Jurkat, Clone E6-1 (cell line): ENCODE measurements around the gene RNF8.
"Not testable (repeated sequence)": the region's sequence is repeated elsewhere in the genome, so short reads cannot be mapped to it uniquely, and the experiment has no call there.

ENCODE experiments used
- DNase-seq: peaks from one replicate; pipeline ENCODE4 v3.0.0-alpha.2; 2011; ENCODE audit warnings: low read depth, low spot score
- H3K4me3 ChIP-seq: 2 replicates; pipeline ENCODE4 v1.5.1; 2011; ENCODE audit warnings: mild to moderate bottlenecking, low read length, control low read depth, moderate library complexity

The RNF8 gene

DNA sequence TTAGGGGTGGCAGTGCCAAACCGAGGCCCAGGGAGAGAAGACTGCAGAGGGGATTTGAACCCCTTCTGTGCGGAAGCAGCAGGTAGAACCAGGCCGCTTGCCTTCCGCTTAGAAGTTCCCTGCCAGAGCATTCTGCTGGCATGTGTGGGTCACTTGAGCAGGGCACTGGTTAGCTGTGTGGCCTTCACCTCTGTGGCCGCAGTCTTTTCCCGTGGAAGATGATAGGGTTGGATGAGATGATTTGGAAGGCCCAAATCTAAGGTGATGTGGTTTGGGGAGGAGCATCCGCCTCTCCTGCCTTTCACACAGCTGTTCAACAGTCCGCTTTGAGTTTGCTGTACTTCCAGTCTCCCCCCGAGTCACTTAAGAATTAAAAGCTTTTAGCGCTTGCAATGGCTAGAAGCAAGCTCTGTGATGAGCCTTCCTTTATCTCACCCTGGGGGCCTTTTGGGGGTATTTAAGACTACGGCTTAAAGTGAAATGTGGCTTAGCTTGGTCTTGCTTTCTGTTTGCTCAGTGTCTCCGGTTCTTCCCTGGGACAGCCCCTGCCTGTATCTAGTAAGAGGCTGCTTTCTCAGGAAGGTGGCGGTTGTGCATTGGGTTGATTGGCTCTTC, 80.0 kb downstream of the RNF8 start:
- peak overlapping the region; percentile 96 for H3K4me3 ChIP-seq
- DNase-seq, result peak; percentile 65

GRCh38 chr6:37435373-37435772, 81.6 kb downstream of the RNF8 start:
- DNase-seq, result no peak
- no peak overlapping the region for H3K4me3 ChIP-seq

- DNase-seq, result no peak
- H3K4me3 ChIP-seq, result no peak overlapping the region
Measured at GRCh38 chr6:37435816-37436215, 82.0 kb downstream of the RNF8 start.

DNA sequence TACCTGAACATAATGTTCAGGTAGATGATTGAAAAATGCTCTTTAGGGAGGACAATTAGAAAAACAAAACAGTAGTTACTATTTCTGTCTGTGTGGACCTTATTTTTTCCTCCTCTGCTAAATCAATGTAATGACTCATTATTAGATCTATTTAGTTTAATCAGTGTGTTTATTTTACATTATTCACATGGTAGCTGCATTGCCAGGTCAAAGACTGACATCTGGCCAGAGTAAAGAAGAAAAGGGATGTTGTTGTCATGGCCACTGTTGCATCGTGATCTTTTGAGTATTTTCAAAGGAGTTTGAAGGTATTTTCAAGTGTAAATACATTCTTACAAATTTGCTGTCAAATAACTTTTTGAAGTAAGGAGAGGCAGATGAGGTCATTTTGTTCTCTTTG, 85.1 kb downstream of the RNF8 start:
- no peak overlapping the region for H3K4me3 ChIP-seq
- no peak for DNase-seq

GRCh38 chr6:37441651-37442050, 87.9 kb downstream of the RNF8 start:
- H3K4me3 ChIP-seq, result no peak overlapping the region
- no peak for DNase-seq

GRCh38 chr6:37442416-37443215, 88.8 kb downstream of the RNF8 start:
- H3K4me3 ChIP-seq, result no peak overlapping the region

GRCh38 chr6:37443216-37443542, 89.4 kb downstream of the RNF8 start:
- H3K4me3 ChIP-seq, DNase-seq: not testable (repeated sequence)

More at GRCh38 chr6:37442416-37443215, 88.8 kb downstream of the RNF8 start:
- no peak for DNase-seq
